RWPE1 (cell line): ENCODE data around the gene TYW1.
"Not testable (repeated sequence)": the region's sequence is repeated elsewhere in the genome, so short reads cannot be mapped to it uniquely, and the experiment has no call there.

ENCODE experiments used
- CTCF ChIA-PET: fragments of 350-600 bp; sonication (Branson Sonifier 250); formaldehyde crosslinking; extraction: SDS; loops from one replicate; lab custom pipeline; 2021; lab: Yijun Ruan, JAX
- POLR2A ChIA-PET: fragments of 400-600 bp; formaldehyde crosslinking; extraction: SDS; loops from one replicate; lab custom pipeline; 2020; ENCODE audit warnings: antibody characterized with exemption; ENCODE audit not compliant: low non-redundant PET; lab: Yijun Ruan, JAX
- DNase-seq: peaks from one replicate; pipeline ENCODE4 v3.0.0; 2012; ENCODE audit warnings: low spot score
- H3K27ac ChIP-seq: fragments of 450-650 bp; 2 replicates; pipeline ENCODE4 v1.5.1; 2017
- TF ChIP-seq, protein P1 (sequence below): fragments of 450-650 bp; conservative IDR thresholded peaks from 2 replicates; pipeline ENCODE4 v1.5.1; 2017; ENCODE audit warnings: low read depth, mild to moderate bottlenecking

Gene TYW1

DNA sequence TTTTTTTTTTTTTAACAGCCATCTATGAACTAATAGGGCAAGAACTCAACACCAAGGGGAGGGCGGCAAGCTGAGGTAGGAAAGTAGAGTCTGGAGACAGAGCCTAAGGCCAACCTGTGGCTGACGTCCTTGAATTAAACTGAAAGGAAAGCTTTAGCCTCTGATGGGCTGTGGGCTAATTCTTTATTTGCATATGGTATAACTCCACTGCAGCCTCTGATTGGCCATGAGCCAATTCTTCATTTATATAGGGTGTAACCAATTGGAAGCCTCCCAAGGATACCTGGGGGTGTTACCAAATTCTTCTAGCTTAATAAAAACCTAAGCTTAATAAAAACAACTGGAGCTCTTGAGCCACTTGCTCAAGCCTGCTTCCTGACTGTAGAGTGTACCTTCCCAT lies 10.3 kb downstream of the TYW1 start:
- no peak for DNase-seq
- no peak overlapping the region for H3K27ac ChIP-seq
- TF ChIP-seq, protein P1, sequence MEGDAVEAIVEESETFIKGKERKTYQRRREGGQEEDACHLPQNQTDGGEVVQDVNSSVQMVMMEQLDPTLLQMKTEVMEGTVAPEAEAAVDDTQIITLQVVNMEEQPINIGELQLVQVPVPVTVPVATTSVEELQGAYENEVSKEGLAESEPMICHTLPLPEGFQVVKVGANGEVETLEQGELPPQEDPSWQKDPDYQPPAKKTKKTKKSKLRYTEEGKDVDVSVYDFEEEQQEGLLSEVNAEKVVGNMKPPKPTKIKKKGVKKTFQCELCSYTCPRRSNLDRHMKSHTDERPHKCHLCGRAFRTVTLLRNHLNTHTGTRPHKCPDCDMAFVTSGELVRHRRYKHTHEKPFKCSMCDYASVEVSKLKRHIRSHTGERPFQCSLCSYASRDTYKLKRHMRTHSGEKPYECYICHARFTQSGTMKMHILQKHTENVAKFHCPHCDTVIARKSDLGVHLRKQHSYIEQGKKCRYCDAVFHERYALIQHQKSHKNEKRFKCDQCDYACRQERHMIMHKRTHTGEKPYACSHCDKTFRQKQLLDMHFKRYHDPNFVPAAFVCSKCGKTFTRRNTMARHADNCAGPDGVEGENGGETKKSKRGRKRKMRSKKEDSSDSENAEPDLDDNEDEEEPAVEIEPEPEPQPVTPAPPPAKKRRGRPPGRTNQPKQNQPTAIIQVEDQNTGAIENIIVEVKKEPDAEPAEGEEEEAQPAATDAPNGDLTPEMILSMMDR, result no peak
- CTCF ChIA-PET, result no interaction called here
- POLR2A ChIA-PET, result no interaction called here

GRCh38 chr7:67008260-67008659 lies 11.6 kb downstream of the TYW1 start:
- ChIA-PET POLR2A (no interaction called here), CTCF (no interaction called here)
- TF ChIP-seq, protein P1, result no peak
- no peak for DNase-seq
- H3K27ac ChIP-seq, result no peak overlapping the region

DNA sequence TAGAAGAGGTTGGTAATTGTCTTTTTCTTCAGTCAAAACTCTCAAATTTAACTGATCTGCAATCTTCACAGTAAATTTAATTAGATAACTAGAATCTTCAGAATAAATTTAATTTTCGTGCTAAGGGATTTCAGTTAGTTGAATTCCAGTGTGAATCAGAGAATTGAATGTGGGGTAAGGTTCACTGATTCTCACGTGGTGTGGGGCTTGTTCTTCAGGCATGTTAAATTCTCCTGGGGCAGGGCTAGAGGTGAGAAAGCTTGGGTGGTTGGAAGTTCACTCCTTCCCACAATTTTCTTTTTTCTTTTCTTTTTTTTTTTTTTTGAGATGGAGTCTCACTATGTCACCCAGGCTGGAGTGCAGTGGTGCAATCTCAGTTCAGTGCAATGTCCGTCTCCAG lies 13.0 kb downstream of the TYW1 start:
- DNase-seq, CTCF ChIA-PET, POLR2A ChIA-PET, H3K27ac ChIP-seq: not testable (repeated sequence)

DNA sequence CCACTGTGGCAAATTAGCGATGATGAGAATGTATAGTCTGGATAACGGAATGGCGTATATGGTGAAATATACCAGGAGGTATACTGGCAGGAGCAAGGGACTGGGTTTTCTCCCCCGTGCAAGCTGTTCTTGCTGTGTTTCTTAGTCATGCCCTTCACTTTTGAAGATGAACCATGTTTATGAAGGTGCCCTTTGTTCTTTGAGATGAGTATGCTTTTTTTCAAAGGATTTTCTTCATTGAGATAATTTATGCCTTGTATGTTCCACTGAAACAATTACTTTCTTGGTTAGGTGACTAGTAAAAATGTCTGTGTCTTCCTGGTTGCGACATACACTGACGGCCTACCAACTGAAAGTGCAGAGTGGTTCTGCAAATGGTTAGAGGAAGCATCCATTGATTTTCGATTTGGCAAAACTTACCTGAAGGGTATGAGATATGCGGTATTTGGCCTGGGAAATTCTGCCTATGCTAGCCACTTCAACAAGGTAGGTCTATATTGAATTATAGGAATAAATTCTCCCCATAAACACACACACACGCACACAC lies 17.5 kb downstream of the TYW1 start:
- POLR2A ChIA-PET, CTCF ChIA-PET, H3K27ac ChIP-seq, DNase-seq: not testable (repeated sequence)

GRCh38 chr7:67017971-67018370 lies 21.3 kb downstream of the TYW1 start:
- POLR2A ChIA-PET, DNase-seq, CTCF ChIA-PET, H3K27ac ChIP-seq: not testable (repeated sequence)

DNA sequence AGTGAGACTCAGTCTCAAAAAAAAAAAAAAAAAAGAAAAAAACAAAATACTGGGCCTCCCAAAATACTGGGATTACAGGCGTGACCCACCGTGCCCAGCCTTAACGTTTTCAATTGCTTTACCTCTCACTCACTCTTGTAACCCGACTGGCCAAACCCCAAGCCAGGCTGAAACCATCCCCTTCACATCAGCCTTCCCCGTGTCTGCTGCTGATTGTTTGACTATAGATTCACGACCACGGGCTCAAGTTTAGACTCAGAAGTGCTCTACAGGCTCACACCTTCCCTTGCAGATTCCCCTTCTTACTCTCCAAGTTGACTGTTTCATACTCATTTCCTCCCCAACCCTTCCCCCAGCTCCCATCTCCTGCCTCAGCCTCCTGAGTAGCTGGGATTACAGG lies 22.3 kb downstream of the TYW1 start:
- CTCF ChIA-PET, result no interaction called here
- POLR2A ChIA-PET, result no interaction called here

DNA sequence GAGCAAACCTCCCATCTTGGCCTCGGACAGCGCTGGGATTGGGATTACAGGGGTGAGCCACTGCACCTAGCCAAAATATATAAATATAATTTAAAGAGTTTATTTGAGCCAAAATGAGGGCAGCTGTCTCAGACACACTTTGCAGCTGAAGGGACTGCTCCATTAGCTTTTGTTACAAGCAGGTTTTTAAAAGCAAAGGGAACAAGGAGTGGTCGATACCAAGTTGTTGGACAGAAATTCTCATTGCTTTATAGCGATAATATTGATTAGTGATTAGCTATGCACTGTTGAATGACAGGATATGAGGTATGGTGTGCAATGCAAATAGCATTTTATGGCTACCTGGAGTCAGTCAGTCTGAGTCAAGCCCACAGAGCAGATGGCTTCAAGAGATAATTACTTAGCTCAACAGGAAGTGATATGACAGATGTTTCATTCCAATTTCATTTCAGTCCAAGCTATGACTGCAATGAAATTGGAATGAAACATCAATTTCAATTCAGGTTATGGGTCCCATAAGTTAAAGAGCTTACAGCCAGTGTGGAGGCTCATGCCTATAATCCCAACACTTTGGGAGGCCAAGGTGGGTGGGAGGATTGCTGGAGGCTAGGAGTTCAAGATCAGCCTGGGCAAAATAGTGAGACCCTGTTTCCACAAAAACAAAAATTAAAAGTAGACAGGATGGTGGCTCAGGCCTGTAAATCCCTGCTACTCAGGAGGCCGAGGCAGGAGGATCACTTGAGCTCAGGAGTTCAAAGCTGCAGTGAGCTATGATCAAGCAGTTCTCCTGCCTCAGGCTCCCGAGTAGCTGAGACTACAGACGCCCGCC lies 23.1 kb downstream of the TYW1 start:
- ChIA-PET POLR2A (no interaction called here), CTCF (interaction anchor here (0.7 kb wide), 1 partner anchor 1956 kb away, joined by 7 read pairs; no protein-coding TSS in a partner anchor)
- DNase-seq, result no peak
- no peak overlapping the region; the same call in 1 of the 2 replicates for H3K27ac ChIP-seq
- TF ChIP-seq, protein P1, result no peak

More for the DNA sequence above, 22.3 kb downstream of the TYW1 start:
- no peak overlapping the region; the same call in 1 of the 2 replicates for H3K27ac ChIP-seq
- no peak for DNase-seq
- TF ChIP-seq, protein P1, result no peak

GRCh38 chr7:67021260-67021659 lies 24.6 kb downstream of the TYW1 start:
- no peak overlapping the region for H3K27ac ChIP-seq
- CTCF ChIA-PET, result interaction anchor here (0.5 kb wide), 1 partner anchor 753 kb away, joined by 4 read pairs; no protein-coding TSS in a partner anchor

More at GRCh38 chr7:67021260-67021659, 24.6 kb downstream of the TYW1 start:
- no peak for DNase-seq
- TF ChIP-seq, protein P1, result no peak
- POLR2A ChIA-PET, result no interaction called here
